Astrocyte (in vitro differentiated cells and primary cell): ENCODE measurements around the gene PPM1N.

ENCODE experiments used
- CTCF ChIP-seq: IDR thresholded peaks from 2 replicates; pipeline ENCODE4 v1.5.1; 2011; ENCODE audit warnings: low read depth, mild to moderate bottlenecking, inconsistent platforms, low read length, moderate library complexity; ENCODE audit not compliant: insufficient read depth
- EZH2 ChIP-seq: IDR thresholded peaks from 2 replicates; pipeline ENCODE4 v1.6.1; 2012; ENCODE audit warnings: mild to moderate bottlenecking, low read length, inconsistent platforms; ENCODE audit not compliant: insufficient read depth

GRCh38 chr19:45500918-45501729, 2.9 kb downstream of the PPM1N start:
- TF ChIP-seq CTCF (no peak), EZH2 (no peak)
